Peyer's patch (tissue), 4 donors: ENCODE measurements around the gene FKBP1A. TPM values are rescaled to one million over a fixed set of nuclear protein-coding genes. Genes with fewer than 3 reads are reported as not detected.

Experiments
- DNase-seq, 3 donors: peaks; one replicate each; pipeline ENCODE4 v3.0.0-alpha.2; 2017 to 2019
- H3K27ac ChIP-seq, 4 donors: fragments of 200-600 bp; sonication (generic); one replicate each; pipeline ENCODE4 v1.5.1; 2016 to 2019
- H3K27me3 ChIP-seq, 2 donors: fragments of 200-600 bp; sonication (generic); one replicate each; pipeline ENCODE4 v1.5.1; 2019
- H3K36me3 ChIP-seq, 3 donors: fragments of 200-600 bp; sonication (generic); one replicate each; pipeline ENCODE4 v1.5.1; 2016 to 2019
- H3K4me1 ChIP-seq, 4 donors: fragments of 200-600 bp; sonication (generic); one replicate each; pipeline ENCODE4 v1.5.1; 2016 to 2019
- H3K4me3 ChIP-seq, 4 donors: fragments of 200-600 bp; sonication (generic); 1 replicate in 3 of 4; 2 replicates in 1 of 4; pipeline ENCODE4 v1.5.1; 2016 to 2019; ENCODE audit warnings: mild to moderate bottlenecking in 1 of 4
- H3K9me3 ChIP-seq, 4 donors: fragments of 200-600 bp; sonication (generic); one replicate each; pipeline ENCODE4 v1.5.1; 2016 to 2019; ENCODE audit warnings: mild to moderate bottlenecking in 1 of 4
- POLR2A ChIP-seq, 2 donors: fragments of 450-650 bp; IDR thresholded peaks; one replicate each; pipeline ENCODE4 v1.5.1; 2017; ENCODE audit warnings: antibody characterized with exemption in 2 of 2, mild to moderate bottlenecking in 2 of 2, moderate library complexity in 2 of 2
- total RNA-seq, 4 donors: library from RNA; depleted of rRNA; stranded (reverse); fragments of >200 nt; gene quantifications; one replicate each; pipeline ENCODE4 v1.1.0, GENCODE V29; 2016
- TF ChIP-seq, protein P1 (sequence below), 6 experiments: fragments of 450-650 bp in 4 of 6; fragments of 200-600 bp in 2 of 6; sonication (generic) in 1 of 6; IDR thresholded peaks; one replicate each; pipeline ENCODE4 v1.5.1; 2017 to 2019; ENCODE audit warnings: antibody characterized with exemption in 6 of 6, mild to moderate bottlenecking in 3 of 6, moderate library complexity in 1 of 6

The FKBP1A gene
- total RNA-seq, 4 donors from 2014 or later: 76.9 to 165 (median 98.5) TPM

DNA sequence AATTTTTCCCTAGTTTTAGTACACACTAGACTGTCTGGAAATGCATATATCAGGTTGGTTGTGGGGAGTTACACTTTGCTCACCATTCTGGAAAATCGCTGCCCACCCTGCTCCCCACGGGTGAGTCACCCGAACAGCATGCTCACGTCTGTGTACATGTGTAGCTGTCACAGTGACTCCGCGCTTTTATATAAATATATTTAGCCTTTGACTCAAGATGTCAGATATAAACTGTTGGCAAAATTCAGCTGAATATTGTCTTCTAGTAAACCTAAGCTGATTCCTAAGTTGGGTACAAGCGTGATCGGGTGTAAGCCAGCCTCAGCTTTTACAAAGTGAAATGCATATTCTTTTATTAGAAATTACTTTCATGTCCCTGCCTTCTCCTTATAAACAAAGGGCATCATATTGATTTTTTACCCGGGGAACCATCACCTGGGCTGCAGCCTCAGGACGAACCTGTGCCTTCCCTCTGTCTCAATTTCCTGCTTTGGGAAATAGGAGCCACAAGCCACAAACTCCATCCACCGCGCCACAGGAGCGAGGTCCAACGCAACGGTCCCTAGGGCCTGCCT lies 68.2 kb downstream of the FKBP1A start:
- peak overlapping the region; percentile 75 to 90 (median 80) for H3K4me3 ChIP-seq
- H3K36me3 ChIP-seq: no peaks in the 10 kb centered on the region
- peak in 2 of 3 donors; percentile 32 to 45 for DNase-seq
- H3K27me3 ChIP-seq: no peaks in the 10 kb centered on the region
- H3K4me1 ChIP-seq: peaks cover 0 to 38% (median 10%) of the 10 kb centered on the region in 4 donors
- H3K27ac ChIP-seq: peak overlapping the region; percentile 91 to 97 (median 94)
- no peak for TF ChIP-seq POLR2A (IDR thresholded peaks at IDR 0.05)
- TF ChIP-seq, protein P1, sequence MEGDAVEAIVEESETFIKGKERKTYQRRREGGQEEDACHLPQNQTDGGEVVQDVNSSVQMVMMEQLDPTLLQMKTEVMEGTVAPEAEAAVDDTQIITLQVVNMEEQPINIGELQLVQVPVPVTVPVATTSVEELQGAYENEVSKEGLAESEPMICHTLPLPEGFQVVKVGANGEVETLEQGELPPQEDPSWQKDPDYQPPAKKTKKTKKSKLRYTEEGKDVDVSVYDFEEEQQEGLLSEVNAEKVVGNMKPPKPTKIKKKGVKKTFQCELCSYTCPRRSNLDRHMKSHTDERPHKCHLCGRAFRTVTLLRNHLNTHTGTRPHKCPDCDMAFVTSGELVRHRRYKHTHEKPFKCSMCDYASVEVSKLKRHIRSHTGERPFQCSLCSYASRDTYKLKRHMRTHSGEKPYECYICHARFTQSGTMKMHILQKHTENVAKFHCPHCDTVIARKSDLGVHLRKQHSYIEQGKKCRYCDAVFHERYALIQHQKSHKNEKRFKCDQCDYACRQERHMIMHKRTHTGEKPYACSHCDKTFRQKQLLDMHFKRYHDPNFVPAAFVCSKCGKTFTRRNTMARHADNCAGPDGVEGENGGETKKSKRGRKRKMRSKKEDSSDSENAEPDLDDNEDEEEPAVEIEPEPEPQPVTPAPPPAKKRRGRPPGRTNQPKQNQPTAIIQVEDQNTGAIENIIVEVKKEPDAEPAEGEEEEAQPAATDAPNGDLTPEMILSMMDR (IDR thresholded peaks at IDR 0.05): no peak
- H3K9me3 ChIP-seq: no peaks in the 10 kb centered on the region

DNA sequence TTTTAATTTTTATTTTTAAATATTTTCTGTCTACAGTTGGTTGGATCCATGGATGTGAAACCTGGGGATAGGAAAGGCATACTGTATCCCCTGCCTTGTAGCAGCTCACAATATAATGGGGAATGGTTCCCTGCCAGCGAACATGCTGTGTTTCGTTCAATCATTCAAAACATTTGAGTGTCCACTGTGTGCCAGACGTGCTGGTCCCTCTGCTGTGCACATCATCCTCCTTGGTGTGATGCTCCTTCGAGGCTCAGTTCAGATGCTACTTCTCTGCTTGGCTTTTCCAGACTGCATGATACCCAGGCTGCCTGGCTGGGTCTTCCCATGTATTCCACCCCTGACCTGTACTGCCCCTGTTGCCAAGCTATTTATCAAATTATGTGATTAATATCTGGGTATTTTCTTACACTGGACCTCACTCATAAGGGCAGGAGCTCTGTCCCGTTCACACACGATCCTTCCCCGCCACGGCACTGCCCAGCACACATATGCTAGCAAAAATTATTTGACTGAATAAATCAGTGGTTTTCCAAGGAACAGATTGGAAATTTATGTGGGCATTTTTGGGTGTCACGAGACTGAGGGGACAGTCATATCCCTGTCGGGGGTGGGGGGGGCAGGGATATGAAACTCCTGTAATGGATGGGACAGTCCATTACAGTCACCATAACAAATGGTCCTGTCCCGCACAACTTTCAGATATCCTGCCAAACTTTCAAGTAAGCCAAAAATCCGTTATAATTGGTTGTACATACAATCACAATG lies 68.8 kb downstream of the FKBP1A start:
- Histone ChIP-seq H3K27me3 (no peaks in the 10 kb centered on the region), H3K36me3 (no peaks in the 10 kb centered on the region), H3K4me3 (no peak overlapping the region), H3K27ac (peak overlapping the region; percentile 66 to 96 (median 91)), H3K4me1 (peaks cover 0 to 32% (median 10%) of the 10 kb centered on the region in 4 donors), H3K9me3 (no peaks in the 10 kb centered on the region)
- peak in 2 of 3 donors; percentile 28 to 43 for DNase-seq
- no peak for TF ChIP-seq POLR2A (IDR thresholded peaks at IDR 0.05)
- TF ChIP-seq, protein P1 (IDR thresholded peaks at IDR 0.05): no peak

DNA sequence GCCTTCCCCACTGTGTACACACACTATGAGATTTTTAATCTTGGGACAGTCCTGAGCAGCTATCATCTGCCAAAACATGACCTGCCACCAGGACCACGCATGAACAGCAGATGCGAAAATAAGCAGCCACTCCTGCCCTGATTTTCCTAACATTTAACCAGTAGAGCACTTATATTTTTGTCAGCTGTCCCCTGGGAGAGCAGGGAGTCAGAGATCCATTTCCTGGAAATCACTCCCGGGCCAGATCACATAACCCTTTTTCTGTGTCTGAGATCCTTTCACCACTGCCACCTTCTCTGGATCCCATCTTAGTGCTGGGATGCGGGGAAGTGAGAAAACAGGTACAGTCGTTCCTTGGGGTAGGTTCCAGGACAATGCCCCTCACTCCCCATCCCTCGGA lies 69.6 kb downstream of the FKBP1A start:
- no peaks in the 10 kb centered on the region for H3K9me3 ChIP-seq
- H3K27ac ChIP-seq: peak overlapping the region; percentile 17 to 77 (median 51)
- peaks cover 0 to 30% (median 10%) of the 10 kb centered on the region in 4 donors for H3K4me1 ChIP-seq
- peak in 2 of 3 donors; percentile 12 to 36 for DNase-seq
- TF ChIP-seq, protein P1 (IDR thresholded peaks at IDR 0.05): no peak
- no peak for TF ChIP-seq POLR2A (IDR thresholded peaks at IDR 0.05)
- no peaks in the 10 kb centered on the region for H3K27me3 ChIP-seq
- H3K4me3 ChIP-seq: no peak overlapping the region
- no peaks in the 10 kb centered on the region for H3K36me3 ChIP-seq

DNA sequence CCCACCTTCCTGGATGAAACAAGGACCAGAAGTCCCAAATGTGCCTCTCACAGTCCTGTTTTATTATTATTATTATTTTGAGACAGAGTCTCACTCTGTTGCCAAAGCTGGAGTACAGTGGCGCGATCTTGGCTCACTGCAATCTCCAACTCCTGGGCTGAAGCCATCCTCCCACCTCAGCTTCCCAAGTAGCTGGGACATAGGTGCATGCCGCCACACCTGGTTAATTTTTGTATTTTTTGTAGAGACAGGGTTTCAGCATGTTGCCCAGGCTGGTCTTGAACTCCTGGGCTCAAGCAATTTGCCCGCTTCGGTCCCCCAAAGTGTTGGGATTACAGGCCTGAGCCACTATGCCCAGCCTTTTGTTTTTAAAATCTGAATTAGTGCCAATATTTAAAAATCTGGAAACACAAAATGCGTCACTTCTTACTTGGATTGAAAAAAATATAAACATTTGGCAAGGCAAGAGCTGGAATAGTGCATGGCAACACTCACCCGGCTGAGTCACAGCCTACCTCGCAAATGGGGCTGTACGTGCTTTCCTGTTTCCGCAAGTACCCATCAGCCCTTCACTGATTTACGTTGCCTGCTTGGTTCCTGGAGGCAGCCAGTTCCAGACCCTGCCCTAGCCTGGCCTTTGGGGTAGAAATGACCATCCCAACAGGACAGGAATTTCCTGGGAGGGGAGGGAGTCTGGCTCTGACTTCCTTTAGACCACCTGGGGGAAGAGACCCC lies 70.2 kb downstream of the FKBP1A start:
- no peaks in the 10 kb centered on the region for H3K27me3 ChIP-seq
- H3K4me3 ChIP-seq: no peak overlapping the region
- H3K9me3 ChIP-seq: no peaks in the 10 kb centered on the region
- peaks cover 0 to 26% (median 10%) of the 10 kb centered on the region in 4 donors for H3K4me1 ChIP-seq
- H3K36me3 ChIP-seq: no peaks in the 10 kb centered on the region
- TF ChIP-seq POLR2A (IDR thresholded peaks at IDR 0.05): no peak
- TF ChIP-seq, protein P1 (IDR thresholded peaks at IDR 0.05): no peak
- peak overlapping the region; percentile 17 to 77 (median 51) for H3K27ac ChIP-seq
- DNase-seq: peak in 2 of 3 donors; percentile 37 to 59

DNA sequence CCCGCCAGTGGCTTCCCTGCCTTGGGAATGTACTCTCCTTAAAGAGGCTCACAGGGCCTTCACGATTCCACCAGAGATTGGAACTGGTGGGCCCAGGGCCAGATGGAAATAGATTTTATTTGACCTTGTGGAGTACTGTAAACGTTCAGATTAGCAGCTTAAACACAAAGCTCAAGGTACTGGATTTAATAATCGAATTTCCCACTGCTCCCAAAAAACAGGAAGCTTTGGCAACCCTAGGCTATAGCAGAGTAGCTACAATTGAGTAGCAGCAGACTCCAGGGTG lies 71.3 kb downstream of the FKBP1A start:
- TF ChIP-seq, protein P1 (IDR thresholded peaks at IDR 0.05): no peak
- TF ChIP-seq POLR2A (IDR thresholded peaks at IDR 0.05): no peak
- H3K4me3 ChIP-seq: no peak overlapping the region
- H3K36me3 ChIP-seq: no peaks in the 10 kb centered on the region
- DNase-seq: no peak
- H3K27me3 ChIP-seq: no peaks in the 10 kb centered on the region
- peaks cover 0 to 15% (median 10%) of the 10 kb centered on the region in 4 donors for H3K4me1 ChIP-seq
- H3K9me3 ChIP-seq: no peaks in the 10 kb centered on the region
- H3K27ac ChIP-seq: no peak overlapping the region
